Left kidney (tissue), 2 donors: Measurements from ENCODE around the gene WASL. TPM values are rescaled to one million over a fixed set of nuclear protein-coding genes. Genes with fewer than 3 reads are reported as not detected.
"Not testable (repeated sequence)": the region's sequence is repeated elsewhere in the genome, so short reads cannot be mapped to it uniquely, and the experiment has no call there.

Experiments
- DNase-seq: peaks from one replicate; pipeline ENCODE4 v3.0.0-alpha.2; 2013
- polyA plus RNA-seq: library from polyadenylated mRNA; unstranded; fragments of 120-200 nt; gene quantifications from one replicate; pipeline ENCODE4 v1.2.1, GENCODE V29; 2013; ENCODE audit not compliant: insufficient read length

The WASL gene
- polyA plus RNA-seq, 1 donor: 82.4 TPM

DNA sequence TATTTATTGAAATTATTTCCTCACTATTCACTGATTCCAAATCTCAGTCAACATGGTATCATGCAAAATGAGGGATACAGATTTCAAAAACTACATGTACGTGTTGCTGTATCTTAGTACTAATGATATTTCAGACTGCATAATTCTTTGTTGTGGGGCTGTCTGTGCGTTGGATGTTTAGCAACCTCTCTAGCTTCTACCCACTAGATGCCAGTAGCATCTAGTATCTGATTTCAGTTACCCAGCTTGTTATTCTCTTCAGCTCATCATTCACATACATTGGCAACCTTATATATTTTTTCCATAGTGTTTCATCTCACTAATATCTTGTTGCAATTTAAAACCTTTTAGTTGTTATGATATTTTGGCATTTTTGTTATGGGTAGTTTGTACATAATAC is 22.5 kb upstream of the WASL start:
- DNase-seq: no peak

- no peak for DNase-seq
These were observed 21.6 kb upstream of the WASL start for GRCh38 chr7:123770378-123770777.

- DNase-seq: no peak
These were observed 20.6 kb upstream of the WASL start for GRCh38 chr7:123769371-123769770.

DNA sequence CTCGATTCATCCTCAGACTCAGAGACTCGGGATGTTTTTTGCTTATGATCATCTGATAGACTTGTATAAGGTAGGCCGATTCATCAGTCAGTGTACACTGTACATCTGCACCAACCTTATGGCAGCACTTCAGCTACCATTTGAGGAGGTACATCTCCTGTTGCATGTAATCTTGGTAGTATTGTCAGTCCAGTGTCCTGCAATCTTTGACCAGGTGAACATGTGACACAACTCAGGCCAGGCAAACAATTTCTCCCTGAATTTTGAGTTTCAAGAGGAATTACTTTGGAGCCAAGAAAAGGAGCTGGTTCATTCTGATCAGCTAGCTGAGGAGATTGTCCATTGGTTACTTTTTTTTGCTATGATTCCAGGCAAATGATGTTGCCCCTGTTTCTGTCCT is 19.7 kb upstream of the WASL start:
- no peak for DNase-seq

DNA sequence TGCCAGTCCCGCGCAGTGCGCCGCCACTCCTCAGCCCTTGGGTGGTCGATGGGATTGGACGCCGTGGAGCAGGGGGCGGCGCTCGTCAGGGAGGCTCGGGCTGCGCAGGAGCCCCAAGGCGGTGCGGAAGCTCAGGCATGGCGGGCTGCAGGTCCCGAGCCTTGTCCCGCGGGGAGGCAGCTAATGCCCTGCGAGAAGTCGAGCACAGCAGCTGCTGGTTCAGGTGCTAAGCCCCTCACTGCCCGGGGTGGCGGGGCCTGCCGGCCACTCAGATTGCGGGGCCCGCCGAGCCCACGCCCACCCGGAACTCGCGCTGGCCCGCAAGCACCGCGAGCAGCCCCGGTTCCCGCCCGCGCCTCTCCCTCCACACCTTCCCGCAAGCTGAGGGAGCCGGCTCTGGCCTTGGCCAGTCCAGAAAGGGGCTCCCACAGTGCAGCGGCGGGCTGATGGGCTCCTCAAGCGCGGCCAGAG is 14.4 kb upstream of the WASL start:
- no peak for DNase-seq

DNA sequence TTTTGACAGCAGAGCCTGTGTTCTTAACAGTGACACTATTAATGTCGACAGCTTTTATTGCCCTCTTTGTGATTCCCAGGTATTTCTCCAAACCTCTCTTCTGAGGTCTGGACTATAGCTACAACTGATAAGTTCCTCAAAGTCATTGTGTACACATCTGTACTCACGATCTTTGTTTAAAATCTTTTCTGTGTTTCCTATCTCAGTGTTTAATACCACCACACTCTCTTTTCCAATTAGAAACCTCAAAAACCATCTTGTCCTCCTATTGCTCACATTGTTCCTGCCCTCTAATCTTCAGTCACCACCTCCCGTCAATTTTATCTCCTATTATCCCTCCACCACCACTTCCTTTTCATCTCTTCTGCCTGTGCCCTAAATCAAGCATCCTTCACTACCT is 12.9 kb upstream of the WASL start:
- no peak for DNase-seq

DNA sequence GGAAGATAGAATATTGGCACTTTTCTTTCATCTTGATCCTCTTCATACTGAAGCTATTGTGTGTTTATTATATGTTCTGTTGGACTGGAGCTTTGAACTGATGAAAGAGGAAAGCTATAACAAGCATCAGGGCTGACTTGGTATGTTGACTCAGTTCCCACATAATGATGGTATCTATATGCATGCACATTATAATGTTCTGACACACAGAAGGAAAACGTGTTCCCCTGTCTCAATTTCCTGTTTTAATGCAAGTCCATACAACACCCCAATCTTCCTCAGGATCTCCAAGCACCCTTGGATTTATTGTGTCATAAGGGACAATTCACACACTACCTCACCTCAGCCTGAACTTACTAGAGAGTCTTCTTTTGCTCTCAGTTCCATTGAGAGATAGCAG is 8.3 kb upstream of the WASL start:
- no peak for DNase-seq

DNA sequence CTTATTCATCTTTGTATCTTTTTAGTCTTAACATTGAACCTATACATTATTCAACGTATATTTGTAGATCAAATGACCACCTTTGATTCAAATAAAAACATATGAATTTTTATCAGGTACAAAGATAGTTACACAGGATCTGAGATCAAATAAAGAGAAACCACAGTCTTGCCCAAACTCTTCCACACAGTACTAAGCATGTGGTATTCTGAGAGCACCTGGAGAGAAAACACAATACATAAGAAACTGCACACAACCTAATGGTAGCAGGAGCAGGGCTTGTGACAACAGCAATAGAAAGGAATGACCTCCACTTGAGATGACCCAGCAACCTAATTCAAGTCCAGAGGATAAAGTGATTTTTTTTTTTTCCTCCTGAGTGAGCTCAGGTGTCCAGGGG is 6.5 kb upstream of the WASL start:
- no peak for DNase-seq

- DNase-seq: no peak
These were observed 5.6 kb upstream of the WASL start for GRCh38 chr7:123754271-123754871.

GRCh38 chr7:123752534-123752933 is 3.7 kb upstream of the WASL start:
- DNase-seq: no peak

DNA sequence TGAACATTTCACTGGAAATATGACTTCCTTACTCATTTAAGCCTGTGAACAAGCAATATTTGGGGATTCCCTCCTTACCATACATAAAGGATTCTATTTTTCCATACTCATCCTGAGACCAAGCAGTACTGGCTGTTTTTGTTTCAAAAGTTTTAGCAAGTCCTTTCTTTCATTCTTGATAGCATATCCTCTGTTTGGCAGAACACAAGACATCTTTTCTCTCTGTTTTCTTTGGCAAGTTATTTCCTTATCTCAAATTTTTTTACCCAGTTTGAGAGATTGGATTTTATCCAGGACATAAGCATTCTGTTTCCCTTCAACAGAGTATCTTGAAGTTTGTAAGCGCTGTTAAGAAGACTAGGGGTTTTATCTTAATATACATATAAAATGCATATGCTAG is 3.0 kb upstream of the WASL start:
- peak; percentile 21 for DNase-seq

- no peak for DNase-seq
These were observed 1.8 kb upstream of the WASL start for GRCh38 chr7:123750389-123751230.

- no peak for DNase-seq
These were observed 694 bp upstream of the WASL start for GRCh38 chr7:123749537-123749857.

DNA sequence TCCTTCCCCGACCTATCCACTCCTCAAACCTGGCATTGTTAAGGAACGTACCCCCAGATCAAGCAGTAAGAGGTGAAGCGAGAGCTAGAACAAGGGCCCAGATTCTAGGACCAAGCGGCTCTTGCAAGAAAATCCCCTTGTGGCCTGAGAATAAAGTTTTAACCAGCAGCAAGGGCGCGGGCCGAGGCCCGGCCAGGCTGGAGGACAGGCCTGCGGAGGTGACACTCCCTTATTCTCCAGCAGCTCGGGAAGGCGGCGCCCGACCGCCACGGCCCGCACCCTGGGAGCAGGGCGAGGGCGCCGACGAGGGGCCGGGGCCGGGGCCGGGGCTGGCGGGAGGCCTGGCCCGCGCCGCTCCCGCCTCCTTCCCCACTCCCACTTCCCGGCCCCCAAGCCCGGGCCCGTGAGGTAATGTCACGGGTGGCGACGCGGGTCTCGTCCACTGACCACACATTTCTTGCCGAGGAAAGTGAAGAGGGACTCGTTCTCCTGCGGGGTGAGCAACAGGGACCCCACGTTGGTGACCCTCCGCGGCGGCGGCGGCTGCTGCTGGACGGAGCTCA is 551 bp downstream of the WASL start:
- DNase-seq: peak; percentile 27

GRCh38 chr7:123747620-123748141 is 1.1 kb downstream of the WASL start:
- peak; percentile 74 for DNase-seq

GRCh38 chr7:123746931-123747488 is 1.8 kb downstream of the WASL start:
- DNase-seq: peak; percentile 6

GRCh38 chr7:123746055-123746454 is 2.7 kb downstream of the WASL start:
- no peak for DNase-seq

DNA sequence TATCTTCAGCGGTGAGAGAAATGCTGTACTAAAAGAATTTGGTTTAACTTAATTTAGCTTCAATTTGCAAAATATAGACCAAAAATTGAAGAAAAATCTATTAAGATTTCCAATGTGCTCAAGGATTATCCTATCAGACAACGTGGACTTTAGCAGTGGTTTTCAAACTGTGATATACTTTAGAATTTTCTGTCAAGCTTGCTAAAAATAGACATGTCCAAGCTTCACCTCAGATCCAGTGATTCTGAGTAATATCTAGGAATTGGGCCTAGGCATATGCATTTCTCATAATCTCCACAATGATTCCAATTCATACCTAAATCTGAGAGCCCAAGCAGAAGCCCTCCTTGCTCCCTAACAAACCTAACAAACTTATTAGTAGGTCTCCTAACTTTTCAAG is 3.4 kb downstream of the WASL start:
- DNase-seq: no peak

DNA sequence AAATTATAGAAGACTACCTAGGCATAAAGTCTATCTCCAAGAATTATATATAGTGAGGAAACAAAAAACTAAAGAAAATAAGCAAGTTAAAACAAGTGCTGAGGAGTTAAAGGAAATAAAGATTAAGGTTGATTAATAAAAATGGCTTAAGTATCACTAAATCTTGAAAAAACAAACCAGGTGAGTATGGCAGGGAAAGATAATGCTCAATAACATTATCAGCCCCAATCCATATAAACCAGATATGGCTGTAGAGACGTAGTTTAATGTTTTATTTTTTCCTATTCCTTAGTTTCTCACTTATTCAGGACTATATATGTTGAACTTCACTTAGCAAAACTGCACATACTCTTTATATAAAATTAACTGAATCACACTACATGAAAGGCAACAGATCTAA is 4.4 kb downstream of the WASL start:
- DNase-seq: no peak

GRCh38 chr7:123741940-123742339 is 6.9 kb downstream of the WASL start:
- DNase-seq: no peak

DNA sequence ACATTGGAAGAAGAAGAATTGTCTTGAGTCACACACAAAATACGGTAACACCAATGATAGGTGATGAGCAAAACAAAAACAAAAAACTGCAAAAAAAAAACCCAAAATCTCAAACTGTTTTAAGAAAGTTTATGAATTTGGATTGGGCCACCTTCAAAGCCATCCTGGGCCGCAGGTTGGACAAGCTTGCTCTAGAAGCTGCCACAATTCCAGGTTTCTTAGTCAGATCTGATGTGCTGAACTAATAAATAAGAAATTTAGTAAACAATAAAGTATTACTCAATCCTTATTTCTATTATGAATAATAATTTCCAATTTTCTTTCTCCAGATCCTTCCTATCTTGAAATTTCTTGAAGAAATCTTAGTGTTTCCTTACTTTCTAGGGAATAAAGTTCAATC is 10.0 kb downstream of the WASL start:
- no peak for DNase-seq

DNA sequence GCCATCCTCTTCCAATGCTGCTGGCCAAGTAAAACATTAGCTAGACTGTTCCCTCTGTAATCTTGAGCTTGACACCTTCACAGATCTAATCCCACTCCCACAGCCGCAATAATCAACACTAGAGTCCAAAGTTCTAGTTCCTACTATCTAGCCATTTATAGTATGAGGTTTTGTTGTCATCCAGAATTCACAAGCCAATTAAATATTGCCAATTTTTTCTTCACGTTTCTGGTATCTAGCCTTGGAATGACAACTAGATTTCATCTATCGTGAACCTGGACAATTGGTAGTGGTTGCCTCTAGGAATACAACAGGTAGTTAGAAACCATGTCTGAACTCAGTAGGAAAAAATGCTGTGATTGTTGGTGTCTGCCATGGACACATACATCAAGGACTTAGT is 10.4 kb downstream of the WASL start:
- no peak for DNase-seq

DNA sequence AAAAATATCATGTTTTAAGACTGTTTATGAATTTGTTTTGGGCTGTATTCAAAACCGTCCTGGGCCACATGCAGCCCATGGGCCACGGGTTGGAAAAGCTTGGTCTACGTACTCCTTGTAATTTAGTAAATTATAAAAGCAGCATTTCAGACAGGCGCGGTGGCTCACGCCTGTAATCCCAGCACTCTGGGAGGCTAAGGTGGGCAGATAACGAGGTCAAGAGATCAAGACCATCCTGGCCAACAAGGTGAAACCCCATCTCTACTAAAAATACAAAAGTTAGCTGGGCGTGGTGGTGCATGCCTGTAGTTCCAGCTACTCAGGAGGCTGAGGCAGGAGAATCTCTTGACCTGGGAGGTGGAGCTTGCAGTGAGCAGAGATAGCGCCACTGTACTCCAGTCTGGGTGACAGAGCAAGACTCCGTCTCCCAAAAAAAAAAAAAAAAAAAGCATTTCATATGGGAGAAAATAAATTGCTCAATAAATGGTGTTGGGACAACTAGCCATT is 11.6 kb downstream of the WASL start:
- not testable (repeated sequence) for DNase-seq
